GM19351 (cell line): Measurements from ENCODE around the gene ADGRA3.
"Not testable (repeated sequence)": the region's sequence is repeated elsewhere in the genome, so short reads cannot be mapped to it uniquely, and the experiment has no call there.

ENCODE experiments used
- ATAC-seq: cut with Tn5 transposase; IDR thresholded peaks from one replicate; pipeline ENCODE4 v1.9.1; 2021; ENCODE audit warnings: mild to moderate bottlenecking, moderate library complexity; ENCODE audit not compliant: unreplicated experiment

Gene ADGRA3

GRCh38 chr4:22385611-22386011 lies 130.3 kb downstream of the ADGRA3 start:
- ATAC-seq = no peak

DNA sequence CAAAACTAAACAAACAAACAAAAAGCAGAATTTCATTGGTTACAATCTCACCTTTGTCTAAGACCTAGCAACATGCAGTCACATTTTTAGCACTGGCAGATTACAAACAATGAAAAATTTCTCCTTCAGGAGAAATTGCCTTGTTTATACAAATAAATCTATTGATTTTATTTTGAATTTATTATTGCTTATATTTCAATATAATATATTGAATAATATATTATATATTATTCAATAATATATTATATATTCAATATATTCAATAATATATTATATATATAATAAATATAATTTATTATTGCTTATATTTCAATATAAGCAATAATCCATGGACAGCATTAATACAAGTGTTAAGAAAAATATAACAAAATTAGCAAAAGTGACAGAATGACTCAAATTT lies 131.7 kb downstream of the ADGRA3 start:
- no peak for ATAC-seq

GRCh38 chr4:22382216-22382615 lies 133.7 kb downstream of the ADGRA3 start:
- ATAC-seq = not testable (repeated sequence)

GRCh38 chr4:22372986-22373385 lies 142.9 kb downstream of the ADGRA3 start:
- no peak for ATAC-seq

DNA sequence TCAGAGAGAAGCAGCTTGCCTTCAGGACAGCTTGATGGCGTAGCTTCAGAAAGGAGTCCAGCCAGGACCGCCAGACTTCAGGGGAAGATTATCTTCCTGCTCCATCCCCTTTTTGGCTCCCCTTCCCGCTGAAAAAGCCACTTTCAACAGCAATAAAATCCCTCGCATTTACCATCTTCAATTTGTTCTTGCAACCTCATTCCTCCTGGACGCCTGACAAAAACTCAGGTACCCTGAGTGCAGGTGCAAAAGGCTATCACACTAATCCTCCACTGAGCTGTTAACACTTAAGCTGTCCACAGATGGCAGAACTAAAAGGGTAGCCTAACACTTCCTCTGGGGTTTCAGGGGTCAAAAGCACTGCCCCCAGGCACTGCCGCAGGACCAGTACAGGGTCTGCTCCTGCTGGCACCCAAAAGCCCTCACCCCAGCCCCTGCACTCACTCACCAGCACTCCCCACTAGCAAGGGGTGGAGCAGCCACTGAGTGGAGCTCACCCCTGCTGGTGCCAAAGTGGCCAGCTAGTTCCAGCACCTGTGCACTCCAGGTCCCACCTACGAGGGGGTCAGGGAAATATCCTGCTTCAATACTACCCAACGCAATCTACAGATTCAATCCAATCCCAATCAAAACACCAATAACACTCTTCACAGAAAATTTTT lies 145.8 kb downstream of the ADGRA3 start:
- ATAC-seq = no peak

DNA sequence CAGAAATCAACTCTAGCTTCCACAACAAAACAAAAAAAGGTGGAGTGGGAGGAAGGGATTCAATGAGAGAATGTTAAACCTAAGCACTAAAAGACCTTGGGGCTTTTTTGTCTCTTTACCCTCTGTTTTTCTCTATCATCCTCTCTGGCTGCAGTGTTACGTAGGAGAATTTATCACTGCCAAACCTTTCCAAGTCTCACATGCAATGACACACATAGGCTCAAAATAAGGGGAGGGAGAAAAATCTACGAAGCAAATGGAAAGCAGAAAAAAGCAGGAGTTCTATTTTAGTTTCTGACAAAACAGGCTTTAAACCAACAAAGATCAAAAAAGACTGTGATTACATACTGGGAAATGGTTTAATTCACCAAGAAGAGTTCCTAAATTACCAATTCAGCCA lies 152.1 kb downstream of the ADGRA3 start:
- no peak for ATAC-seq

DNA sequence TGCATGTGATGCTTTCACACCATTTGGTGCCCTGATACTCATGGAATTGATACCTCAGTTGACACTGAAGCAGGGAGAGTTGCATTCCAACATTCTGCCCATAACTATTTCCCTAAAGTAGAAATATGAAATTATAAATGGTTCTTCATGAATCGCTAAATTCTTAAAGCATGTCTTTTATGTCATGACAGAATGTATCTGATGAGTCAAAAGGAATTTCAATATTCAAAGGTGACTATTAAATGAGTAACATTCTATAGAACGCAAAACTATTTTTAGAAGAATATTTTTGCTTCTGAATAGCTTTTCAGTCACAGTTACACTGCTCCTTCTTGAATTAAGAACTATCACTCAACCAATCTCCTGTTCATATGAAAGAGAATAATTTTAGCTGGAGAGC lies 152.8 kb downstream of the ADGRA3 start:
- no peak for ATAC-seq

DNA sequence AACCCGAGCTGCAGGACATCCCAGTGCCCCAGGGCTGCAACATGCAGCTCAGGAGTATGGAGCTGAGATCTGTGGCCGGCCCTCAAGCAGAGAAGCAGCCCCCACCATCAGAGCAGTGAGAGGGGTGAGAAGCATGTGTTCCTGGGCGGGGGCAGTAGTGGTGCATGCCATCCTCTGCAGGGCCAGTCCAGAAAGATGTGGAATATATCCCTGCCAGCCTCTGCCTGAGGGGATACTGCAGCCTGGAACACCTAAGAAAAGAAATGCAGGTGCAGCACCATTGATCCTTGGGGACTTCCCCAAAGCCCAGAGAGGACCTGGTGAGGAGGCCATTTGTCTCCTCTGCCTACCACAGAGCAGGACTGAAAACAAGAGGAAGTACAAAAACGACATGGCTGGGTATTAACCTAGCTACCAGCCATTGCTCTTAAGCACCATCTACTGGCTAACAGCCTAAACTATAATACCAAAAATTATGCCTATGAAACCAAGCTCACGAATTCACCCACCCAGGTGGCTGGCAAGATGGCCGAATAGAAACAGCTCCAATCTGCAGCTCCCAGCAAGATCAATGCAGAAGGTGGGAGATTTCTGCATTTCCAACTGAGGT lies 158.8 kb downstream of the ADGRA3 start:
- ATAC-seq = no peak

GRCh38 chr4:22348410-22348809 lies 167.5 kb downstream of the ADGRA3 start:
- no peak for ATAC-seq

GRCh38 chr4:22345678-22346077 lies 170.2 kb downstream of the ADGRA3 start:
- ATAC-seq = no peak

GRCh38 chr4:22345055-22345454 lies 170.8 kb downstream of the ADGRA3 start:
- ATAC-seq = no peak

DNA sequence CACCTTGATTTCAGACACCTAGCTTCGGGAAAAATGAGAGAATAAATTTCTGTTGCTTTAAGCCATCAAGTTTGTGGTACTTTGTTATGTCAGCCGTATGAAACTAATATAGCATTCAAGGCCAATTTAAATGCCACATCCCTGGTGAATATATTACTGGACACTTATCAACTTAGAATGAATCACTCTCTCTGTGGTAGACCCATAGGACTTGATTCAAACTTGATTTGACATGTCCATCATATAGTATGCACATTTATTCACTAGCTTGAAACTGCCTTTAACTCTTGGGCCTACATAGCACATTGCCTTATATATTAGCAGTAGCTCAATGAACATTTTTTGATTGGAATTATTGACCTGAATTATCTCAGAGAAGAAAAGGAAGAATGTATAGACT lies 172.3 kb downstream of the ADGRA3 start:
- ATAC-seq = no peak

- no peak for ATAC-seq
Measured at GRCh38 chr4:22339491-22339890, 176.4 kb downstream of the ADGRA3 start.

DNA sequence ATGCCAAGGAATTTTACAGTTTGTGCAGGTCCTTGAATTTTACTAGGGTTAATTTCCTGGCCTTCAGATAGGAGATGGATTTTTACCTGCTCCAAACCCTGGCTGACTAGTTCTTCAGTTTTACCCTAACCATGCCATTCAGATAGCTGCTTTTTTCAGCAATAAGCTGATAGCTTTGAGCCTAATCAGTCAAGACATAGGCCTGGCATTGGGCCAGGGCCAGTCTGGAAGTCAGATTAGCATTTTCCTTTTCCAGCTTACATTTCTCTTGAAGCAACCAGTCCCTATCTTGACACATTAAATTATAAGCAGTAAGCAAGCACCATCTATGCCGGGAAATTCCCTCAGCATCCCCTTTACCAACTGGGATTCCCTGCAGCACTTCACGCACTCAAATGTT lies 177.1 kb downstream of the ADGRA3 start:
- no peak for ATAC-seq
